HG02763 (cell line): ENCODE data around the gene AFMID.
"Not testable (repeated sequence)": the region's sequence is repeated elsewhere in the genome, so short reads cannot be mapped to it uniquely, and the experiment has no call there.

Source experiments
- ATAC-seq: cut with Tn5 transposase; IDR thresholded peaks from one replicate; pipeline ENCODE4 v1.9.1; 2021; ENCODE audit warnings: mild to moderate bottlenecking, moderate library complexity; ENCODE audit not compliant: unreplicated experiment

The AFMID gene

DNA sequence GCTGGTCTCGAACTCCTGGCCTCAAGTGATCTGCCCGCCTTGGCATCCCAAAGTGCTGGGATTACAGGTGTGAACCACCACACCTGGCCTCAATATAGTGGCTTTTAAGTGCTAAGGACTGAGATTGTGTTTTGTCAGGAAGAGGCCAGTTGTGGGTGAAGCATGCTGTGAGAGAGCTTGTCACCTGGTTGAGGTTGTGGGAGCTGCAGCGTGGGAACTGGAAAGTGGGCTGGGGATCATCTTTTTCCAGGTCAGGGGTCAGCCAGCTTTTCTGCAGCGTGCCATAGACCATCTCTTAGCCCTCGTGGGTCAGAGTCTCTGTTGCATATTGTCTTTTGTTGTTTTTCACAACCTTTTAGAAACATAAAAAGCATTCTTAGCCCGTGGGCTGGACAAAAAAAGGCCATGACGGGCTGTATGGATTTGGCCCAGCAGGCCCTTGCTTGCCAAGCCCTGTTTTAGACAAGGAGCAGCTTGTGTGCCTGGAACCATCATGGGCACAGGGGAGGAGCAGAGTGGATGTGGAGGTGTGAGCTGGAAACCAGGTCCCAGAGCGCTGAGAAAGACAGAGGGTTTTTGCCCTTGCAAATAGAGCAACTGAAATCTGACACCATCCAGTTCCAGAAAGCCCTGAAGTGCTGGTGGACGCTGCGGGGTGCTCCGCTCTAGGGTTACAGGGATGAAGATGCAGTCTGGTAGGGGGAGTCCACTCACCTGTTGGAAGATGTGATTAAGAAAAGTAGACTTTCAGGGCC is 32.4 kb downstream of the AFMID start:
- ATAC-seq, result no peak

DNA sequence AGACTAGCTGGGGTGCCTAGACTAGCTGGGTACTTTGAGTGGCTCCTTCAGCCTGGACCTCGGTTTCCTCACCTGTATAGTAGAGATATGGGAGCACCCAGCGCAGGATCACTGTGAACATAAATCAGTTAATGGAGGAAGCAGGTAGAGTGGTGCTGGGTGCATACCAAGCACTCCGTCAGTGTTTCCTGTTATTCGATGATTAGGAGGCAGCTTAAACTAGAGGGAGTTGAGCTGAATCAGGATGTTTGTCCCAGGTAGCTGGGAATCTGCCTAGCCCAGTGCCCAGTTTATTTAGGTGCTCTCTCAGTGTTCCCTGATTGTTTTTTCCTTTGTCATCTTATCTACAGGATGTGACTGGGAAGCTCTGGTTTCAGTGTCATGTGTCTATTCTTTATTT is 35.9 kb downstream of the AFMID start:
- ATAC-seq, result no peak

DNA sequence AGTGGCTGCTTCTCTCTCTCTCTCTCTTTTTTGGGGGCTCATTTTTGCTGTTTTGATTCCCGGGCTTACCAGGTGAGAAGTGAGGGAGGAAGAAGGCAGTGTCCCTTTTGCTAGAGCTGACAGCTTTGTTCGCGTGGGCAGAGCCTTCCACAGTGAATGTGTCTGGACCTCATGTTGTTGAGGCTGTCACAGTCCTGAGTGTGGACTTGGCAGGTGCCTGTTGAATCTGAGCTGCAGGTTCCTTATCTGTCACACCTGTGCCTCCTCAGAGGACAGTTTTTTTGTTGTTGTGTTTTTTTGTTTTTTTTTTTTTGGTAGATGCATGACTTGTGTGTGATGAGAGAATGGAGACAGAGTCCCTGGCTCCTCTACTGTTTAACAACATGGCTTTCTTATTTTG is 36.6 kb downstream of the AFMID start:
- ATAC-seq, result no peak

DNA sequence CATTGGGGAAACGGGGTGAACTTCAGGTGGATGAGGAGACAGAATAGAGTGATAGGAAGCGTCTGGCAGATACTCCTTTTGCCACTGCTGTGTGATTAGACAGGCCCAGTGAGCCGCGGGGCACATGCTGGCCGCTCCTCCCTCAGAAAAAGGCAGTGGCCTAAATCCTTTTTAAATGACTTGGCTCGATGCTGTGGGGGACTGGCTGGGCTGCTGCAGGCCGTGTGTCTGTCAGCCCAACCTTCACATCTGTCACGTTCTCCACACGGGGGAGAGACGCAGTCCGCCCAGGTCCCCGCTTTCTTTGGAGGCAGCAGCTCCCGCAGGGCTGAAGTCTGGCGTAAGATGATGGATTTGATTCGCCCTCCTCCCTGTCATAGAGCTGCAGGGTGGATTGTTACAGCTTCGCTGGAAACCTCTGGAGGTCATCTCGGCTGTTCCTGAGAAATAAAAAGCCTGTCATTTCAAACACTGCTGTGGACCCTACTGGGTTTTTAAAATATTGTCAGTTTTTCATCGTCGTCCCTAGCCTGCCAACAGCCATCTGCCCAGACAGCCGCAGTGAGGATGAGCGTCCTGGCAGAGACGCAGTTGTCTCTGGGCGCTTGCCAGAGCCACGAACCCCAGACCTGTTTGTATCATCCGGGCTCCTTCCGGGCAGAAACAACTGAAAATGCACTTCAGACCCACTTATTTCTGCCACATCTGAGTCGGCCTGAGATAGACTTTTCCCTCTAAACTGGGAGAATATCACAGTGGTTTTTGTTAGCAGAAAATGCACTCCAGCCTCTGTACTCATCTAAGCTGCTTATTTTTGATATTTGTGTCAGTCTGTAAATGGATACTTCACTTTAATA is 37.3 kb downstream of the AFMID start:
- no peak for ATAC-seq

DNA sequence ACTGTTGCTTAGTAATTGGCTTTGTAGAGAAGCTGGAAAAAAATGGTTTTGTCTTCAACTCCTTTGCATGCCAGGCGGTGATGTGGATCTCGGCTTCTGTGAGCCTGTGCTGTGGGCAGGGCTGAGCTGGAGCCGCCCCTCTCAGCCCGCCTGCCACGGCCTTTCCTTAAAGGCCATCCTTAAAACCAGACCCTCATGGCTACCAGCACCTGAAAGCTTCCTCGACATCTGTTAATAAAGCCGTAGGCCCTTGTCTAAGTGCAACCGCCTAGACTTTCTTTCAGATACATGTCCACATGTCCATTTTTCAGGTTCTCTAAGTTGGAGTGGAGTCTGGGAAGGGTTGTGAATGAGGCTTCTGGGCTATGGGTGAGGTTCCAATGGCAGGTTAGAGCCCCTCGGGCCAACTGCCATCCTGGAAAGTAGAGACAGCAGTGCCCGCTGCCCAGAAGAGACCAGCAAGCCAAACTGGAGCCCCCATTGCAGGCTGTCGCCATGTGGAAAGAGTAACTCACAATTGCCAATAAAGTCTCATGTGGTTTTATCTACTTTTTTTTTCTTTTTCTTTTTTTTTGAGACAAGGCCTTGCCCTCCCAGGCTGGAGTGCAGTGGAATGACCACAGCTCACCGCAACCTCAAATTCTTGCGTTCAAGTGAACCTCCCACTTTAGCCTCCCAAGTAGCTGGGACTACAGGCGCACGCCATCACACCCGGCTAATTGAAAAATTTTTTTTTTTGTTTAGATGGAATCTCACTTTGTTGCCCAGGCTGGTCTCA is 38.1 kb downstream of the AFMID start:
- no peak for ATAC-seq

DNA sequence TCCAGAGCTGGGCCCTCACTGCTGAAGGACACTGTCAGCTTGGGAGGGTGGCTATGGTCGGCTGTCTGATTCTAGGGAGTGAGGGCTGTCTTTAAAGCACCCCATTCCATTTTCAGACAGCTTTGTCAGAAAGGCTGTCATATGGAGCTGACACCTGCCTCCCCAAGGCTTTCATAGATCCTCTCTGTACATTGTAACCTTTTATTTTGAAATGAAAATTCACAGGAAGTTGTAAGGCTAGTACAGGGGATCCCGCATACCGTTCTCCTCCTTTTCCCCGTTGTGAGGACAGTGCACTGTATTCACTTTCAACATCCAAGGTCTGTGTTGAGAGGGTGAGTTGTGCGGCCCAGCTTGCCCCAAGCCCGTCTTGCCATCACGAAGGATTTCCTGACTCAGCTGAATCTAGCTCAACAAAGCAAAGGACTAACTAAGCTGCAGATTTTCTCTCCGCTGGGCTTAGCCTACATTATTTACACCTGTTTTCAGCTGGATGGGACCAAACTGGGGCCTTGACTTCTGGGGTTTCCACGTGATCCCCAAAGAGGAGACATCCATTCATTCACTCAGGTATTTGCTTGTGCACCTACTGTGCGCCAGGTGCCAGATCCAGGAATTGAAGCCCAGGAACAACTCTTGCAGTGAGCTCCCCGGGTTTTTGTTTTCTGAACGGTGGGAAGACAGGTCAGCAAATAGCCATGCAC is 39.0 kb downstream of the AFMID start:
- ATAC-seq, result no peak

DNA sequence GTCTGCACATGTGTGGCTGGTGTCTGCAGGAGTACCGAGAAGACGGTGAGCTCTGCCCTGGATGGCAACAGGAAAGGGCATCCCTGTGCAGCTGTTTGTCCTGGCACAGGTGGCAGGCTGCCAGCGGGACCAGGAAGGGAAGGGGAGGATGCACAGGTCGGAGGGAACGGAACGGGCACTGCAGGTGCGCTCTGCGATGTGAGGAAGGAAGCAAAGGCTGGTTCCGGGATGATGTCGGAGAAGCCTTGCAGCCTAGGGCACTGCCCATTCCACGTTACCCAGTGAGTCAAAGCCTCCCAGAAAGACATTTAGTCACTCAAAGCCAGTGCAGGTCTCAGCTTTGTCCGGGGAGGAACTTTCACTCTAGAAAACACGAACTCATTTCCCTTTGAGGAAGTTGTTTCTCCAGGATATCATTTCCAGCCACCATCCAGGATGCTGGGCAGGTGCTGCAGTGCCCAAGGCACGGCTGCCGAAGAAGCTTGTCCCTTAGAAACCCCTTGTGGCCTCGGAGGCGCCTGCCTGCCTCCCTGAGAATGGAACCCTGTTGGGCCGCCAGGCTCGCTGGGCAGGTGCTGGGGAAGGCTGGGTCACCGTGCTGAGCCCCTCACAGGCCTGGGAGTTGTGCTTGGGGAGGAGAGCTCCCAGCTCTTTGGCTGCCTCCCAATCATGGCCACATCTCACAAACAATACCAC is 39.7 kb downstream of the AFMID start:
- ATAC-seq, result no peak

DNA sequence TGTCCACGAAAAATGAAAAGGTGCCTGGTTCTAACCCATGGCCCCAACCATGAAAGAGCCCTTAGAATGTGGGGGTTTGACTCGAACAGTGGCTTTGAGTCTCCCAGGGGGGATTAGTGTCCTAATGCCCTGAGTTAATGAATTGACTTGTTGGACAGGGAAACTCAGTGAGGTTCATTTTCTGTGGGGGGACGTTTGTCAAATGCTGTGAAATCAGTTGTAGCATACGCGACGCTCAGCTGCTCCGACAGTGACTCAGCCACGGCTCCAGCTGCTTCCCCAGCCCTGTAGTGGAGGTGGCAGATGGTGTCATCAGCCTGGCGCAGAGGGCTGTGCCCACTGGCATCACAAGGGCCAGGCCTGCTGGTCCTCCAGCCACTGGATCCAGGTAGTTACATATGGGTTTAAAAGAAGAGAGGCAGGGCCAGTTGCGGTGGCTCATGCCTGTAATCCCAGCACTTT is 40.3 kb downstream of the AFMID start:
- ATAC-seq, result no peak

DNA sequence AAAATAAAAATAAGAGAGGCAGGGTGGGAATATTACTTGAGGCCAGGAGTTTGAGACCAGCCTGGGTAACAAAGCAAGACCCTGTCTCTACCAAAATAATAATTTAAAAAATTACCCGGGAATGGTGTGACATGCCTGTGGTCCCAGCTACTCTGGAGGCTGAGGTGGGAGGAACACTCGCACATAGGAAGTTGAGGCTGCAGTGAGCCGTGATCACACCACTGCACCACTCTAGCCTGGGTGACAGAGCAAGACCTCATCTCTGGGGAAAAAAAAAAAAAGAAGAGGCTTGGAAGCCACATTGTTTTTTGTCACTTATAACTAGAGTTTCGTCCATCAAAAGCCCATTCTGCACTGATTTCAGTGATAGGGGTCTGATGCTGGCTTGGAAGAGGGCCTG is 41.0 kb downstream of the AFMID start:
- no peak for ATAC-seq

DNA sequence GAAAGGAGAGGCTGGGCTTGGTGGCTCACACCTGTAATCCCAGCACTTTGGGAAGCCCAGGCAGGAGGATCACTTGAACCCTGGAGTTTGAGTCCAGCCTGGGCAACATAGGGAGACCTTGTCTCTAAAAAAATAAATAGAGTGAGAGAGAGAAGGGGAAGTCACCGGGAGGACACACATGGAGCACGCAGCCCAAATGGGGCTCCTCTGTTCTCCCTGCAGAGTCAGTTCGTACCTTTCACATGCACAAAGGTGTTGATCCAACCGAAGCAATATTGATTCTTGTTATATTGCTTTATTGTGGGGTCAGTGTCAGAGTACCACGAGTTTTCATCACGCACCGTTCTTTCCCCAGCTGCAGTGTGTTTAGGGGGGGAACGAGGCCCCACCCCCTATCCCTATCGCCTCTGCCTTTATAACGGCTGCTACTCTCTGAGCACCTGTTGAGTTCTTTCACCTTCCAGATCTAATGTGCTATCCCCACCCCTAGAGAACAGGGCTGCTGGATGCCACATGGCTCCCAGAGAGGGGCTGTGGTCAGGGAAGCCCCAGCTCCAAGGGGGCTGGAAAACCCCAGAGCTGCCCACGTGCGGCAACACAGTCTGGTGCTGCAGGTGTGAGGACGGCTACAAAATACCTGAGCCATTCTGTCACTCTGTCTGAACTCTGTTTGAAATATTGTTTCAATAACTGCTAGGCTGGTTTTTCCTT is 43.2 kb downstream of the AFMID start:
- ATAC-seq, result no peak

DNA sequence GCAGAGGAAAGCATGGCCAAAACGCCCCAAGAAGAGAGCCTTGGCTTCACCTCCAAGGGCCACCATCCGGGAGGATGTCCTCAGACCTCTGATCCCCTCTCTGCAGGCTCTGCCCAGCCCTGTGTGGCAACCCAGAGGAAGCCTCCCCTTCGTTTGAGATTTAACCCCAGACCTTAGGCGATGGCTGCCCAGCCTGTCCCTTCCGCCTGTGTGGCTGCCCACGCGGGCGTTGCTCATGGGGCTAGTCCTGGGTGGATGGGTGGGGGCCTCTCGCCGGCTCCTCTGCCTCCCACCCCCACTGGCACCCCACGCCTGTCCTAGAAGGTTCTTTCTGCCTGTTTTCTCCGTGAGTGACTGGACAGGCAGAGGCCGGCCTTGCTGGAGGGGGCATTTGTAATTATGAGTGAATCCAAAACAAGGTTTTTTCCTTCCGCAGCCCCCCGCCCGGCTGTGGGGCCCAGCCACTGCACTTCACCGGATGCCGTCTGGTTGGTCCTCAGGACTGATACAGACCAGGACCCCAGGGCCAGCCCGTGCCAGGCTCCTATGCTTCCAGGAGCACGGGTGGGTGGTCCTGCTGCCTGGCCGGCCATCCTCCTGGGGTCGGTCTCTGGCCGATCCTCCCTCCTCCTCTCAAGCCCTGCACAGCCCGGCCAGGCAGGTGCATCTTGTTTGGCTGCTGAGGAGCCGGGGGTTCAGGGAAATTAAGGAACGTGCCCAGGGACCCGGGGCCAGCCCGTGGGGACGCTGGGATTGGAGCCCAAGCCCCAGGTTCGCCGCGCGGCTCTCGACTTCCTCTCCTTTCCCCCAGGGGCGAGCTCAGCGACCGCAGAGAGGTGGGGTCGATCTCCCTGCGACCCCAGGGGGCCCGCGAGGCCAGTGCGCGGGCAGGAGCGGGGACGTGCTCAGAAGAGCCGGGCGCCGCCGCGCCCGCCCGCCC is 44.1 kb downstream of the AFMID start, which contains the start of gene TMEM235:
TSS of gene TMEM235 (plus strand) at position 636 of the 940 bp plus-strand sequence. CDS start 393 bp downstream, outside the sequence.
- no peak for ATAC-seq

DNA sequence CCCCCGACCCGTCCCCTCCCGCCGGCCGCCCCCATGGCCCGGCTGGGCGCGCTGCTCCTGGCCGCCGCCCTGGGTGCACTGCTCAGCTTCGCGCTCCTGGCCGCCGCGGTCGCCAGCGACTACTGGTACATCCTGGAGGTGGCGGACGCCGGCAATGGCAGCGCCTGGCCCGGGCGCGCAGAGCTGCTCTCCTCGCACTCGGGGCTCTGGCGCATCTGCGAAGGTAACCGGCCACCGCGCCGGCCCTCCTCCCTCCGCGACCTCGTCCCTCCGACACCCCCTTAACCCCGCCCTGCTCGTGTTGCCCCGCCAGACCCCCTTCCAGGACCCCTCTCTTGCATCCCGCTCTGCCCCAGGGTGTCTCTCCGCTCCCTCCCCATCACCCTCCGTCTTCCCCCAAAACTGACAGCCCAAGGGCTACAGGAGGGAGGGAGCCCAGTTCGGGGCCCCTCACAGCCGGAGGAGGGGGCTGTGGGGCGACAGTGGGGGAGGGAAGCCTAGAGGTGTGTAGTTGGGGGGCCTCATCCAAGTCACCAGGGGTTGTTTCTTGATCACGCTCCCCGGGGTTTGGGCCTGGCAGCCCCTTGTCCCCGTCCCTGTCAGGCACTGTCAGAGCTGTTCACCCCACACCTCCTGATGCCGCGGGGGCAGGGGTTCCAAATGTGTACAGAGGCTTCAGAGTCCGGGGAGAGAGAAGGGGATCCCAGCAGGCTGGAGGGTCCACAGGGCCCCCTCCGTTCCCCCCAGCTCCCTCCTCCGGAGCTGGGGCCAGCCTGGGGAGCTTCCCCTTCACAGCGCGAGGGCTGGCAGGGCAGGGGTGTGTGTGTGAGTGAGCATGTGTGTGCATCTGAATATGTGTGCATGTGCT is 45.1 kb downstream of the AFMID start:
- no peak for ATAC-seq

DNA sequence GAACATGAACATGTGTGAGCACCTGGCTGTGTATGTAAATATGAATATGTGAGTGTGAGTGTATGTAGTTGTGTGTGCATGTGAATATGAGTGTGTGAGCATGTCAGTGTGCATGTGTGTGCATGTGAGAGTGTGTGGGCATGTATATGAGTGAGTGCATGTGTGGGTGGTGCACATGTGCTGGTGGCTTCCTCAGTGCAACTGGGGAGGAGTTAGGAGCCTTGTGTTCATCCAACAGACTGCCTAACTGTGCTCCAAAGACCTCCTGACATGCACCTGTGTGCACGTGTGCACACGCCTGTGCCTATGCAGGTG is 45.7 kb downstream of the AFMID start:
- no peak for ATAC-seq

DNA sequence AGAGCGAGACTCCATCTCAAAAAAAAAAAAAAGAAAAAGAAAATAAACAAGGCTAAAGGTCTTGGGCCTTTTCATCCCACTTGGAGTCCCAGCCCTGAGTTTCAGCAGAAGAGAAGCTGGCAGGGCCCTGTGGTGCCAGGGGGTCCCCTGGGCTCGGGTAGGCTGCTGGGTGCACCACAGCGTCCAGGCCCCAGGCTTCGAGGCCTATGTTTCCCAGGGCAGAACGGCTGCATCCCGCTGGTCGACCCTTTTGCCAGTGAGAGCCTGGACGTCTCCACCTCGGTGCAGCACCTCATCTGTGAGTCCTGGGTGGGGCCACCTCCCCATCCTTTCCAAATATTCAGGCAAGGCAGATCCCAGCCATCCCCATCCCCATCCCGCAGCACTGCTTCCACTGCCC is 46.5 kb downstream of the AFMID start:
- no peak for ATAC-seq

DNA sequence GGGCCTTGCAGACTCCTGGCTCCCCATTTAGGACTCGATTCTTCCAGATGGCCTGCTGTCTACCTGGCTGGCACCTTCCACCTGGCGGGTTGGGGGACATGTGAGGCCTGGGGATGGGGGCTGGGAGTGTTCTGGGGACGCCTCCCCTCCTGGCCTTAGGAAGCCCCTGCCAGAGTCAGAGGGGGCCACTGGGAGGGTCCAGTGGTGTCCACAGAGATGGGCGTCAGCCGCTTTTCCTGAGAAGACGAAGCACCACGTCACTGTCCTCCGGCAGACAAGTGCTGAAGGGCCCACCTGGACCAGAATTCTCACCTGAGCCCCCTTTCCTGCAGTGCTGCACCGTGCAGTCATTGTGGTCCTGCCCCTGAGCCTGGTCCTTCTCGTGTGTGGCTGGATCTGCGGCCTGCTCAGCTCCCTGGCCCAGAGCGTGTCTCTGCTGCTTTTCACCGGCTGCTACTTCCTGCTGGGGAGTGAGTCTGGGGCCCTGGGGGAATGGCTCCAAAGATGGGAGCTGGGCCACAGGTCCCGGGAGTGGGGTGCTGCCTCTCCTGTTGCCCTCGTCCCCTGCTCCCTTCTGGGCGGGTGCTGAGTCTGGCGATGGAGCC is 47.2 kb downstream of the AFMID start:
- no peak for ATAC-seq

DNA sequence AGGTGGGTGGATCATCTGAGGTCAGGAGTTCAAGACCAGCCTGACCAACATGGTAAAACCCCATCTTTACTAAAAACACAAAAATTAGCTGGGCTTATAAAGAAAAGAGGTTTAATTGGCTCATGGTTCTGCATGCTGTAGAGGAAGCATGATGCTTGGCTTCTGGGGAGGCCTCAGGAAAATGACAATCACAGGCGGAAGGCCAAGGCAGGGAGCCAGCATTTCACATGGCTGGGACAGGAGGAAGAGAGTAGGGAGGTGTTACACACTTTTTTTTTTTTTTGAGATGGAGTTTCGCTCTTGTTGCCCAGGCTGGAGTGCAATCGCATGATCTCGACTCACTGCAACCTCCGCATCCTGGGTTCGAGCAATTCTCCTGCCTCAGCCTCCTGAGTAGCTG is 47.9 kb downstream of the AFMID start:
- not testable (repeated sequence) for ATAC-seq

DNA sequence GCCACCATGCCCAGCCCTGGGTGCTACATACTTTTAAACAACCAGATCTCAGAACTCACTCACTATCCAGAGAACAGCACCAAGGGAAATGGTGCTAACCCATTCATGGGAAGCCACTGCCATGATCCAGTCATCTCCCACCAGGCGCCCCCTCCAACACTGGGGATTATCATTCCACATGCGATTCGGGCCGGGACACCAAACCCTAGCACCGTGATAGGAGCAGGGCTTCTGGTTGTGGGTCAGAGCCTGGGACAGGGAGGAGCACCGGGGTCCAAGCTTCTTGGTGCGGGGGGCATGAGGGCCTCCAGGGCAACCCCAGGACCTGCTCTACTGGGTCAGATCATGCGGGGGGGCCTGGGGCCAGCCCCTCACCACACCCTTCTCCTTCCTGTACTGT is 48.7 kb downstream of the AFMID start:
- ATAC-seq, result no peak
